ENCODE data around the gene DLK1.

The DLK1 gene

GRCh38 chr14:100734031-100734990, 7.6 kb downstream of the DLK1 start:
- no peak for DNase-seq (ENCODE audit: low spot score)

GRCh38 chr14:100735271-100735670, 8.6 kb downstream of the DLK1 start:
- DNase-seq (ENCODE audit: low spot score) = no peak

GRCh38 chr14:100736269-100737180, 9.8 kb downstream of the DLK1 start:
- no peak for DNase-seq (ENCODE audit: low spot score)

- no peak for DNase-seq (ENCODE audit: low spot score)
Measured at GRCh38 chr14:100737526-100737925, 10.8 kb downstream of the DLK1 start.

GRCh38 chr14:100738269-100738691, 11.6 kb downstream of the DLK1 start:
- DNase-seq (ENCODE audit: low spot score) = no peak

- DNase-seq (ENCODE audit: low spot score) = no peak
Measured at GRCh38 chr14:100738704-100739131, 12.0 kb downstream of the DLK1 start.

GRCh38 chr14:100739306-100739705, 12.6 kb downstream of the DLK1 start:
- DNase-seq (ENCODE audit: low spot score) = no peak

GRCh38 chr14:100740196-100740825, 13.6 kb downstream of the DLK1 start:
- DNase-seq (ENCODE audit: low spot score) = no peak

- DNase-seq (ENCODE audit: low spot score) = no peak
Measured at GRCh38 chr14:100740929-100741328, 14.2 kb downstream of the DLK1 start.

- DNase-seq (ENCODE audit: low spot score) = no peak
Measured at GRCh38 chr14:100741966-100742365, 15.3 kb downstream of the DLK1 start.

- DNase-seq (ENCODE audit: low spot score) = no peak
Measured at GRCh38 chr14:100746326-100746725, 19.6 kb downstream of the DLK1 start.

GRCh38 chr14:100747021-100747586, 20.4 kb downstream of the DLK1 start:
- no peak for DNase-seq (ENCODE audit: low spot score)

GRCh38 chr14:100747736-100748135, 21.0 kb downstream of the DLK1 start:
- DNase-seq (ENCODE audit: low spot score) = no peak

- no peak for DNase-seq (ENCODE audit: low spot score)
Measured at GRCh38 chr14:100748403-100748802, 21.7 kb downstream of the DLK1 start.

GRCh38 chr14:100748944-100749343, 22.3 kb downstream of the DLK1 start:
- DNase-seq (ENCODE audit: low spot score) = no peak

GRCh38 chr14:100749967-100750597, 23.4 kb downstream of the DLK1 start:
- no peak for DNase-seq (ENCODE audit: low spot score)

- DNase-seq (ENCODE audit: low spot score) = no peak
Measured at GRCh38 chr14:100750762-100751699, 24.3 kb downstream of the DLK1 start.

GRCh38 chr14:100754020-100754419, 27.3 kb downstream of the DLK1 start:
- DNase-seq (ENCODE audit: low spot score) = no peak

- no peak for DNase-seq (ENCODE audit: low spot score)
Measured at GRCh38 chr14:100755649-100756048, 29.0 kb downstream of the DLK1 start.

GRCh38 chr14:100761481-100761880, 34.8 kb downstream of the DLK1 start:
- no peak for DNase-seq (ENCODE audit: low spot score)
